H1 (cell line): ENCODE data around the gene ZSCAN10. TPM values are rescaled to one million over a fixed set of nuclear protein-coding genes. Genes with fewer than 3 reads are reported as not detected.
"Not testable (repeated sequence)": the region's sequence is repeated elsewhere in the genome, so short reads cannot be mapped to it uniquely, and the experiment has no call there.

Source experiments
- CTCF ChIA-PET: fragments of 300-600 bp; sonication (Branson Sonifier 250); formaldehyde crosslinking; loops from one replicate; lab custom pipeline; 2021; ENCODE audit not compliant: partially characterized antibody; lab: Charles Lee
- POLR2A ChIA-PET: fragments of 300-600 bp; sonication (Branson Sonifier 250); formaldehyde crosslinking; loops from one replicate; lab custom pipeline; 2021; ENCODE audit warnings: inconsistent platforms; ENCODE audit not compliant: partially characterized antibody; lab: Charles Lee
- DNase-seq, 2 experiments: peaks; one replicate each; pipeline versions ENCODE4 v3.0.0 to v3.0.0-alpha.2; 2010 to 2022; ENCODE audit warnings: low spot score in 2 of 2, low read depth in 1 of 2, mixed read lengths in 1 of 2
- FAIRE-seq: peaks from 2 replicates; lab custom pipeline; 2011; peaks lifted over from hg19 to GRCh38; lab: Jason Lieb, UNC
- H2AFZ ChIP-seq: 2 replicates; pipeline ENCODE4 v1.8.1; 2012; ENCODE audit warnings: low read length, inconsistent platforms
- H2AK5ac ChIP-seq: 2 replicates; pipeline ENCODE4 v1.6.1; 2013; ENCODE audit warnings: low read depth, low read length
- H2BK120ac ChIP-seq: replicated peaks from 2 replicates; pipeline ENCODE3; 2013; ENCODE audit warnings: low read depth, low read length, inconsistent platforms
- H2BK12ac ChIP-seq: 2 replicates; pipeline ENCODE4 v1.6.1; 2013; ENCODE audit warnings: low read depth, low read length
- H2BK15ac ChIP-seq: 2 replicates; pipeline ENCODE4 v1.6.1; 2013; ENCODE audit warnings: low read length
- H2BK20ac ChIP-seq: 2 replicates; pipeline ENCODE4 v1.6.1; 2013; ENCODE audit warnings: low read length
- H2BK5ac ChIP-seq: 2 replicates; pipeline ENCODE4 v1.6.1; 2013; ENCODE audit warnings: low read depth, low read length
- H3K14ac ChIP-seq: 2 replicates; pipeline ENCODE4 v1.6.1; 2013; ENCODE audit warnings: inconsistent platforms; ENCODE audit not compliant: insufficient read length
- H3K18ac ChIP-seq: 2 replicates; pipeline ENCODE4 v1.6.1; 2013; ENCODE audit warnings: low read length; ENCODE audit errors: extremely low read depth
- H3K23ac ChIP-seq: 2 replicates; pipeline ENCODE4 v1.6.1; 2013; ENCODE audit warnings: inconsistent platforms; ENCODE audit not compliant: insufficient read length
- H3K23me2 ChIP-seq: 2 replicates; pipeline ENCODE4 v1.6.1; 2013; ENCODE audit warnings: low read depth, low read length
- H3K27ac ChIP-seq: 2 replicates; pipeline ENCODE4 v1.6.1; 2011; ENCODE audit warnings: low read depth, low read length, inconsistent platforms
- H3K27me3 ChIP-seq, 4 experiments: replicated peaks in 1 of 4; 1 replicate in 1 of 4; 2 replicates in 3 of 4; pipeline versions ENCODE4 v1.6.1 to v1.8.1; 2011 to 2013; ENCODE audit warnings: low read length in 3 of 4, mild to moderate bottlenecking in 3 of 4, inconsistent platforms in 2 of 4, mixed read lengths in 2 of 4, moderate library complexity in 1 of 4; ENCODE audit not compliant: control insufficient read depth in 3 of 4, insufficient read depth in 3 of 4; ENCODE audit errors: extremely low read depth in 1 of 4
- H3K36me3 ChIP-seq, 4 experiments: 2 replicates each; pipeline versions ENCODE4 v1.6.1 to v1.8.1; 2011 to 2013; ENCODE audit warnings: mild to moderate bottlenecking in 4 of 4, low read length in 3 of 4, moderate library complexity in 2 of 4, control low read depth in 1 of 4, inconsistent platforms in 1 of 4; ENCODE audit not compliant: insufficient read depth in 4 of 4, control insufficient read depth in 2 of 4
- H3K4ac ChIP-seq: replicated peaks from 2 replicates; pipeline ENCODE3; 2013; ENCODE audit warnings: low read length, low read depth, mixed read lengths, inconsistent platforms; ENCODE audit not compliant: insufficient read length
- H3K4me1 ChIP-seq, 4 experiments: replicated peaks in 1 of 4; 1 replicate in 1 of 4; 2 replicates in 3 of 4; pipeline versions ENCODE4 v1.6.1 to v1.8.1; 2011 to 2013; ENCODE audit warnings: low read length in 3 of 4, inconsistent platforms in 2 of 4, mixed read lengths in 1 of 4; ENCODE audit not compliant: insufficient read depth in 4 of 4, control insufficient read depth in 3 of 4
- H3K4me2 ChIP-seq, 2 experiments: 2 replicates each; pipeline versions ENCODE4 v1.6.1 to v1.8.1; 2011 to 2013; ENCODE audit warnings: low read depth in 2 of 2, low read length in 2 of 2, control low read depth in 1 of 2, inconsistent platforms in 1 of 2, mild to moderate bottlenecking in 1 of 2; ENCODE audit not compliant: insufficient read depth in 1 of 2
- H3K4me3 ChIP-seq, 4 experiments: fragments of 200-600, 300-600 bp in 1 of 4; sonication (generic), shearing (Covaris generic), sonication (Bioruptor Twin) in 1 of 4; 2 replicates each; pipeline versions ENCODE4 v1.5.1 to v1.8.1; 2011 to 2016; ENCODE audit warnings: low read length in 4 of 4, low read depth in 3 of 4, control low read depth in 2 of 4, inconsistent platforms in 2 of 4, mild to moderate bottlenecking in 2 of 4, mixed read lengths in 1 of 4, moderate library complexity in 1 of 4; ENCODE audit not compliant: insufficient read depth in 2 of 4; ENCODE audit errors: extremely low read depth in 1 of 4
- H3K56ac ChIP-seq: replicated peaks from 2 replicates; pipeline ENCODE3; 2013; ENCODE audit warnings: low read depth, mild to moderate bottlenecking, mixed read lengths, low read length, inconsistent platforms; ENCODE audit not compliant: insufficient read length
- H3K79me1 ChIP-seq: 2 replicates; pipeline ENCODE4 v1.6.1; 2013; ENCODE audit warnings: low read depth, low read length, control low read depth
- H3K79me2 ChIP-seq, 2 experiments: 2 replicates each; pipeline versions ENCODE4 v1.6.1 to v1.8.1; 2012 to 2013; ENCODE audit warnings: low read length in 2 of 2, mild to moderate bottlenecking in 2 of 2, inconsistent platforms in 1 of 2; ENCODE audit not compliant: insufficient read depth in 2 of 2, control insufficient read depth in 1 of 2
- H3K9ac ChIP-seq, 4 experiments: replicated peaks in 1 of 4; 1 replicate in 1 of 4; 2 replicates in 3 of 4; pipeline versions ENCODE4 v1.6.1 to v1.8.1; 2011 to 2013; ENCODE audit warnings: low read depth in 3 of 4, low read length in 3 of 4, control low read depth in 2 of 4, mild to moderate bottlenecking in 2 of 4, moderate library complexity in 2 of 4, inconsistent platforms in 1 of 4; ENCODE audit errors: extremely low read depth in 1 of 4
- H3K9me3 ChIP-seq, 2 experiments: 2 replicates each; pipeline versions ENCODE4 v1.6.1 to v1.8.1; 2012 to 2013; ENCODE audit warnings: mild to moderate bottlenecking in 2 of 2, moderate library complexity in 2 of 2, control low read depth in 1 of 2, inconsistent platforms in 1 of 2, low read depth in 1 of 2, low read length in 1 of 2, mixed read lengths in 1 of 2; ENCODE audit not compliant: insufficient read depth in 2 of 2
- H4K20me1 ChIP-seq, 2 experiments: replicated peaks in 1 of 2; 2 replicates each; pipeline versions ENCODE3 to v1.8.1; 2011 to 2013; ENCODE audit warnings: inconsistent platforms in 2 of 2, low read length in 2 of 2, mild to moderate bottlenecking in 1 of 2; ENCODE audit not compliant: insufficient read depth in 2 of 2, control insufficient read depth in 1 of 2
- H4K5ac ChIP-seq: 2 replicates; pipeline ENCODE4 v1.6.1; 2013; ENCODE audit warnings: low read length, low read depth, mixed read lengths, inconsistent platforms; ENCODE audit not compliant: insufficient read length
- H4K8ac ChIP-seq: 2 replicates; pipeline ENCODE4 v1.8.0; 2013; ENCODE audit warnings: mild to moderate bottlenecking, moderate library complexity, low read length, inconsistent platforms; ENCODE audit not compliant: insufficient read depth; ENCODE audit errors: extremely low read depth
- H4K91ac ChIP-seq: replicated peaks from 2 replicates; pipeline ENCODE3; 2013; ENCODE audit warnings: low read length, mixed read lengths, inconsistent platforms; ENCODE audit not compliant: insufficient read length
- WGBS, 2 experiments: shearing (Covaris generic) in 1 of 2; methylation state at CpG; one replicate each; pipeline versions ENCODE4 v1.1.6 to v1.1.7; 2013 to 2015; ENCODE audit warnings: low lambda C conversion rate in 2 of 2, mixed read lengths in 2 of 2, inconsistent platforms in 1 of 2, low coverage in 1 of 2, missing lambda C conversion rate in 1 of 2; ENCODE audit not compliant: insufficient replicate concordance in 2 of 2, insufficient coverage in 1 of 2, insufficient read length in 1 of 2; ENCODE audit errors: extremely low coverage in 1 of 2, missing lambda C conversion rate in 1 of 2; 5-methylcytosine and 5-hydroxymethylcytosine counted together
- polyA plus RNA-seq, 7 experiments: library from polyadenylated mRNA; depleted of rRNA in 3 of 7; stranded (reverse) in 5 of 7; unstranded in 2 of 7; fragments of >200 nt in 5 of 7; fragments of 200-250 nt in 2 of 7; gene quantifications; 1 replicate in 5 of 7; 2 replicates in 1 of 7; 4 replicates in 1 of 7; pipeline versions ENCODE4 v1.2.1 to v1.2.3, GENCODE V29; 2011 to 2013; ENCODE audit warnings: missing spikeins in 2 of 7, mixed read lengths in 2 of 7
- total RNA-seq: library from RNA; stranded (reverse); fragmentation: NEBNext Ultra II Directional; extraction: Animal tissue kit (Norgen Biotek cat#: 25700); gene quantifications from 2 replicates; pipeline ENCODE4 v1.2.1, GENCODE V29; 2021

The ZSCAN10 gene
- total and polyA plus RNA-seq, 2 of the 8 experiments (the other 6 are each of a cell fraction or from before 2014, with no cell fraction given), result 209 to 314 TPM

DNA sequence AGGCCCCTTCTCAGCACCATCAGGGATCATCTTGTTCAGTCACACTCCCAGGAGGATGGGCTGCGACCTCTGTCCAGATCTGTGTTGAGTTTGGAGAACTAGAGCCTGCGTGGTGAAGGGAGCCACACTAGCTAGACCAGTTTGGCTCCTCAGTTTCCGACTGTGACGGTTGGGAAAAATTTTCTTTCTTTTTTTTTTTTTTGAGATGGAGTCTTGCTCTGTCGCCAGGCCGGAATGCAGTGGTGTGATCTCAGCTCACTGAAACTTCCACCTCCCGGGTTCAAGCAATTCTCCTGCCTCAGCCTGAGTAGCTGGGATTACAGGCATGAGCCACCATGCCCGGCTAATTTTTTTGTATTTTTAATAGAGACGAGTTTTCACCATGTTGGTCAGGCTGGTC lies 40.5 kb upstream of the ZSCAN10 start:
- H2AFZ ChIP-seq, H3K23ac ChIP-seq, H3K79me1 ChIP-seq, FAIRE-seq, DNase-seq, H4K91ac ChIP-seq, H3K56ac ChIP-seq, H2AK5ac ChIP-seq, H3K27ac ChIP-seq, H2BK12ac ChIP-seq, H3K14ac ChIP-seq, H3K27me3 ChIP-seq, H2BK20ac ChIP-seq, H4K5ac ChIP-seq, H3K4me1 ChIP-seq, H3K9ac ChIP-seq, H4K20me1 ChIP-seq, H4K8ac ChIP-seq, H3K79me2 ChIP-seq, H2BK120ac ChIP-seq, H3K9me3 ChIP-seq, H3K23me2 ChIP-seq, H2BK5ac ChIP-seq, H3K4ac ChIP-seq, H3K4me2 ChIP-seq, H3K36me3 ChIP-seq, H3K18ac ChIP-seq, H2BK15ac ChIP-seq, H3K4me3 ChIP-seq: not testable (repeated sequence)
- CTCF ChIA-PET, result interaction anchor here (0.7 to 17.4 kb wide), 4 partner anchors 8 to 35 kb away, joined by 3 to 619 read pairs (median 28); partner anchors contain the start of genes ZNF205 and ZSCAN10
- POLR2A ChIA-PET, result interaction anchor here (0.9 to 2.3 kb wide), 7 partner anchors 8 to 507 kb away, joined by 3 to 8 read pairs (median 5); no protein-coding TSS in a partner anchor
- 85% methylated on average over 8 of the region's 9 CpGs; no CpG with 5 or more reads in 1 of the 2 experiments for WGBS, 2 experiments
